Fibroblast of skin of right quadriceps (primary cell): ENCODE data around the gene ARMC9.
"Not testable (repeated sequence)": the region's sequence is repeated elsewhere in the genome, so short reads cannot be mapped to it uniquely, and the experiment has no call there.

Experiments
- DNase-seq: peaks from one replicate; pipeline ENCODE4 v3.0.0-alpha.2; 2013

The ARMC9 gene

DNA sequence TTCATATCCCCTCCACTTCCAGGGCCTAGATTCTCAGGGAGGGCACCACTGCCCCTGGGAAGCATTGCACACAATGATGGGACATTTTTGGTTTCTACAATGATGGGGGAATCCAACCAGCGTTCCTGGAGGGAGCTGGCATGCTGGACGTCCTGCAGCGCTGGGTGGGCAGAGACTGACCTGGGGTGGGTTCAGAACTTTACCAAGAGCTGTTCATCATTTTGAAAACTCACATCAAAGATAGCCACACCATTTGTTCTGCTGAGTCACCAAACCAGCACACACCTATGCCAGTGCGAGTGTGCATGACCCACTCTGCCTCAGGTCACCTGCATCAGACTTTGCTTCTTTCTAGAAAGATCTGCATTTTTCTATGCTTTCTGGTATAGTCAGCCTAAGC, 14.1 kb upstream of the ARMC9 start:
- DNase-seq = no peak

GRCh38 chr2:231185050-231185725, 13.2 kb upstream of the ARMC9 start:
- DNase-seq = no peak

GRCh38 chr2:231185886-231186285, 12.5 kb upstream of the ARMC9 start:
- DNase-seq = no peak

GRCh38 chr2:231186325-231186724, 12.1 kb upstream of the ARMC9 start:
- no peak for DNase-seq

DNA sequence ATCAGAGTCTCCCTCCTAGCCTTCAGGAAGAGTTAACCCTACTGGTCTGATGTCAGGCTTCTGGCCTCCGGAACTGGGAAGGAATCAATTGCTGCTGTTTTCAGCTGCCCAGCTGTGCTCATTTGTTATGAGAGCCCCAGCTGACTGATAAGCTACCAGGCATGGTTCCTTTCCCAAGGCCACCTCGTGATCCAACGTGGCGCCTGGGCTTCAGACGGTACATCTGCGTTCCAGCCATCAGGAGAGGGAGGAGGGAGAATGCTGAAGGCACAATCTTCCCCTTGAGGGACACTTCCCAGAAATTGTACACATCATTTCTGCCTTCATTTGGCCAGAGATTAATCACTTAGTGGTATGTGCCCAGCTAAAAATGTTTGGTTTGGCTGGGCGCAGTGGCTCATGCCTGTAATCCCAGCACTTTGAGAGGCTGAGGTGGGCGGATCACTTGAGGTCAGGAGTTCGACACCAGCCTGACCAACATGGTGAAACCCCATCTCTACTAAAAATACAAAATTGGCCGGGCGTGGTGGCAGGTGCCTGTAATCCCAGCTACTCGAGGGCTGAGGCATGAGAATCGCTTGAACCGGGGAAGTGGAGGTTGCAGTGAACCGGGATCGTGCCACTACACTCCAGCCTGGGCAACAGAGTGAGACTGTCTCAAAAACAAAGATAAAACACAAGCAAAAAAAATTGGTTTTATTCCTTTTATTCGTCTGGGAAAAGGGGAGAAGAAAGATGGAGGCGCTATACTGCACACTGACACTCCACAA, 10.5 kb upstream of the ARMC9 start:
- peak; percentile 37 for DNase-seq

DNA sequence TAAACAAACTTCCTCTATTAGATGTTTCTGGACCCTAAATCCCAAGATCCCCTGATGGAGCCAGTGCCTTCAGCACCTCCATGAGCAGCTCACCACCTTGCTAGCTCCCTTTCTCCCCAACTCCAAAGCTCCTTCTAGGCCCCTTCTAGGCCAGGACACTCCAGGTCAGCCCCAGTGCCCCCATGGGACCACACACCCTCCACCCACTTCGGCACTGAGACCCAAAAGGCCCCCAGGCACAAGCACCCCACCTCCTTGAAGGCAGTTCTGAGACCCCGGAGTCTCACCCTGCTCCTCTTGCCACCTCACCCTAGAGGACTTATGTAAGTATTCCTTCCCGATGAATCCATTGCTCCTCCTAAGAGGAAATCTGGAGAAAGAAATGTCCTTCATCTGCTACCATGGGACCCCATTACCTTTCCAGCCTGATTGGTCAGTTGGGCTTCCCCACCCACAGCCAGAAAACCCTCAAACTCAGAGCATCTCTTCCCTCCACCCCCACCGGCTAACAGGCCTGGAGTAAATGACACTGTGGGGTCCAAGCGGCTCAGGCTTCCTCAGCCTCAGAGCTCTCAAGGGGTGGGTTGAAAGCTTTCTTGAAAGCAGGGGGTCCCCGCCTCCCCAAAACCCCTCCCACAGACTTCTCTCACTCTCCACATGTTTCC, 9.8 kb upstream of the ARMC9 start:
- DNase-seq = no peak

- no peak for DNase-seq
These were observed 9.3 kb upstream of the ARMC9 start for GRCh38 chr2:231189171-231189530.

GRCh38 chr2:231189571-231190495, 8.6 kb upstream of the ARMC9 start:
- DNase-seq = peak; percentile 7

DNA sequence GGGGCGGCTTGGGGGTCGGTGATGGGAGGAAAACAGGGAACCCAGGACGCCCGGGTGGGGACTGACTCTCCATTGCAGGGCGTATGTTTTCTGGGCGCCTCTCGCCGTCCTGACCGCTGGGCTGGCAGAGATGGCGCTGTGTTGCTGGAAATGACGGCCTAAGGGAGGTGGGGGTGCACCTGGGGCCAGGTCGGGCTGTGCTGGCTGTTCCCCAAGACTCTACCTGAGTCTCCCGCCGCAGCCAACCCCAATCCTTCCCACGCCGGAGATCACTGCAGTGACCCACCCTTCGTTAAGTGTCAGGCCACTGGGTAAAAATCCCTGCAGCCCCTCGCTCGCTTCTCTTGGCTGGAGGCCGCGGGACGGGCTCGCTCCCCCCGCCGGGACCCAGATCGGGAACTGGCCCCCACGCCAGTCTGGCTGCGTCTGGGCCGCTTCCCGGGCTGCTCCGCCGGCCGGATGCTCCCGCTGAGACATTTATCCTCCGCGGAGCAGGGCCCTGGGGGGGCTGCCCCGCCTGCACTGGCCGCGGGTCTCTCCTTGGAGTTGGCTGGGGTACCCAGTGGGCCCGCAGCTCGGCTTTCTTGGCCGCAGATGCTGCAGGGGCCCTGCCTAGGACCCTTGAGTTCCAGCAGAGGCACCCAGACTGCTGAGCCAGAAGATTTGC, 7.8 kb upstream of the ARMC9 start:
- DNase-seq = peak; percentile 35

GRCh38 chr2:231191896-231192872, 6.2 kb upstream of the ARMC9 start:
- peak; percentile 87 for DNase-seq

GRCh38 chr2:231193216-231193615, 5.2 kb upstream of the ARMC9 start:
- no peak for DNase-seq

DNA sequence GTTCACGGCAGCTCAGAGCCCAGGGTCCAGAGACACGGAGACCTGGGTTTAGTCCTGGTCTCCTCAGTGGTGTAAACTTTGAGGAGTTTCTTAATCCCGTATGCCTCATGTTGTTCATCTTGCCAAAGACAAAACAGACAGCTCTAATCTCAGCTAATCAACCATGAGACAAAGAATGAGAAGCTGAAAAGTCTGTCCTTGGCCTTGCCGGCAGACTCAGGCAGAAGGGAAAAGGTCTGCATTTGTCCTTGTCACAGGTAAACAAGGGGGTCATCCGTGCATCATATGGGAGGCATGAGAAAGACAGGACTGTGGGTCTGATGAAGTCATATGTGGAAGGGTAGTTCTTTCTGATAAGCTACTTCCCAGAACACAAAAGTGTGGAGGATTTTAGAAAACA, 1.8 kb upstream of the ARMC9 start:
- DNase-seq = no peak

DNA sequence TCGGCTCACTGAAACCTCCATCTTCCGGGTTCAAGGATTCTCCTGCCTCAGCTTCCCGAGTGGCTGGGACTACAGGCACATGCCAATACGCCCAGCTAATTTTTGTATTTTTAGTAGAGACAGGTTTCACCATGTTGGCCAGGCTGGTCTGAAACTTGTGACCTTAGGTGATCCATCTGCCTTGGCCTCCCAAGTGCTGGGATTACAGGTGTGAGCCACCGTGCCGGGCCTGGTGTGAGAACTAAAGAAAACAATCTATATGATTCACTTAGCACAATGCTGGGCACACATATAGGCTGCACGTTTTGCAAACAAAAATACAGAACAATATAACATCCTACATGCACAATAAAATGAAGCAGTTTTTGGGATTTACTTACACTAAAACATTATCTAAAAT, 1.2 kb upstream of the ARMC9 start:
- DNase-seq = not testable (repeated sequence)

GRCh38 chr2:231197706-231198290, 633 bp upstream of the ARMC9 start:
- DNase-seq = no peak

GRCh38 chr2:231199219-231199618, 788 bp downstream of the ARMC9 start:
- peak; percentile 61 for DNase-seq

- DNase-seq = peak; percentile 65
These were observed 2.5 kb downstream of the ARMC9 start for GRCh38 chr2:231200805-231201474.

DNA sequence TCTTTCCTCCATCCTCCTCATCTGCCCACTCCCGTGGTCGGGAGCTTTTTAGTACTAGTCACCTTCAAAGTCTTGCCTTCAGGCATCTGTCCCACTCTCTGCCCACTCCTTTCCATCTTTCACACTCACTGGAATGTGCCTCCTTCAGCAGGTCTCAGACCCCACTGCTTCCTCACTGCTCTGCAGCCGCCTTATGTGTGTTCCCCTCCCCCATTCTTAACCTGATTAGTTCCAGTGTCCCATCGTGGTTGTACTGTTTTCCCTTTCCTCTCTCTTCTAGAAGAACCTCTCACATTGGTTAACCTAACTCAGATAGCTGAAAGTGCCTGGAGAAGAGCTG, 3.0 kb downstream of the ARMC9 start:
- no peak for DNase-seq

- no peak for DNase-seq
These were observed 4.7 kb downstream of the ARMC9 start for GRCh38 chr2:231203087-231203486.

DNA sequence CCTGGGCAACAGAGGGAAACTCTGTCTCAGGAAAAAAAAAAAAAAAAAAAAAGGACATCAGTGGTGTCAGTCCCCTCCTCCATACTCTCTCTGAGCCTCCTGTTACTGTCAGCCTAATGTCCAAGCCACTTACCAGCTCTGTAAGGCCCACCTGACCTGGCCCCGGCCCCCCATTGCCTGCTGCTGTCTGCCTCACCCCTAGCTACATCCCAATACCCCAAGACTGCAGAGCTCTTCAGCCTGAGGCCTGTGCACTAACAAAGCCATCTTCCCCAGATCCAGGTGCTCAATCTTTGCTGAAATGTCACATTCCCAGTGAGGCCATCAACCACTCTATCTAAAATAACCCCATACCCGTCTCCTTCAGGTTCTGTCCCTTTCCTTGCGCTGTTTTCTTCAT, 5.7 kb downstream of the ARMC9 start:
- DNase-seq = no peak

- no peak for DNase-seq
These were observed 6.2 kb downstream of the ARMC9 start for GRCh38 chr2:231204581-231204980.
